Tibial nerve (tissue), 4 donors: ENCODE measurements around the gene SPAG17. TPM values are rescaled to one million over a fixed set of nuclear protein-coding genes. Genes with fewer than 3 reads are reported as not detected.

Experiments used
- DNase-seq, 2 donors: peaks; one replicate each; pipeline ENCODE4 v3.0.0-alpha.2; 2019; ENCODE audit warnings: low spot score in 2 of 2
- H3K27ac ChIP-seq, 4 donors: fragments of 200-600 bp; sonication (generic) in 3 of 4; one replicate each; pipeline ENCODE4 v1.5.1; 2017 to 2019; ENCODE audit warnings: mild to moderate bottlenecking in 1 of 4
- H3K27me3 ChIP-seq, 2 donors: fragments of 200-600 bp; sonication (generic) in 1 of 2; one replicate each; pipeline versions ENCODE4 v1.5.1 to v1.6.0; 2017 to 2019
- H3K36me3 ChIP-seq, 3 donors: fragments of 200-600 bp; sonication (generic); one replicate each; pipeline ENCODE4 v1.5.1; 2018 to 2019
- H3K4me1 ChIP-seq, 4 donors: fragments of 200-600 bp; sonication (generic) in 3 of 4; one replicate each; pipeline ENCODE4 v1.5.1; 2017 to 2019
- H3K4me3 ChIP-seq, 4 donors: fragments of 200-600 bp; sonication (generic) in 3 of 4; one replicate each; pipeline ENCODE4 v1.5.1; 2017 to 2019; ENCODE audit warnings: mild to moderate bottlenecking in 1 of 4, moderate library complexity in 1 of 4
- H3K9me3 ChIP-seq, 4 donors: fragments of 200-600 bp; sonication (generic) in 3 of 4; one replicate each; pipeline ENCODE4 v1.5.1; 2017 to 2019
- EP300 ChIP-seq, 2 donors: sonication (generic); formaldehyde crosslinking; IDR thresholded peaks; one replicate each; pipeline ENCODE4 v1.6.1; 2017; ENCODE audit warnings: antibody characterized with exemption in 2 of 2, mild to moderate bottlenecking in 1 of 2
- POLR2A ChIP-seq, 2 donors: fragments of 450-650 bp; IDR thresholded peaks; one replicate each; pipeline ENCODE4 v1.6.1; 2017; ENCODE audit warnings: antibody characterized with exemption in 2 of 2, mild to moderate bottlenecking in 2 of 2, moderate library complexity in 2 of 2
- WGBS, 2 donors: methylation state at CpG; one replicate each; pipeline ENCODE4 v1.1.5; 2018; 5-methylcytosine and 5-hydroxymethylcytosine counted together
- total RNA-seq, 4 donors: library from RNA; depleted of rRNA; stranded (reverse); fragments of >200 nt; gene quantifications; one replicate each; pipeline ENCODE4 v1.1.0, GENCODE V29; 2016
- TF ChIP-seq, protein P1 (sequence below), 5 experiments: fragments of 200-600 bp in 3 of 5; fragments of 450-650 bp in 2 of 5; sonication (generic) in 3 of 5; IDR thresholded peaks; one replicate each; pipeline ENCODE4 v1.5.1; 2016 to 2019; ENCODE audit warnings: antibody characterized with exemption in 5 of 5, mild to moderate bottlenecking in 3 of 5, moderate library complexity in 2 of 5

SPAG17 gene
- total RNA-seq, 4 donors from 2014 or later = under 0.01 to 4.2 (median 1.2) TPM

DNA sequence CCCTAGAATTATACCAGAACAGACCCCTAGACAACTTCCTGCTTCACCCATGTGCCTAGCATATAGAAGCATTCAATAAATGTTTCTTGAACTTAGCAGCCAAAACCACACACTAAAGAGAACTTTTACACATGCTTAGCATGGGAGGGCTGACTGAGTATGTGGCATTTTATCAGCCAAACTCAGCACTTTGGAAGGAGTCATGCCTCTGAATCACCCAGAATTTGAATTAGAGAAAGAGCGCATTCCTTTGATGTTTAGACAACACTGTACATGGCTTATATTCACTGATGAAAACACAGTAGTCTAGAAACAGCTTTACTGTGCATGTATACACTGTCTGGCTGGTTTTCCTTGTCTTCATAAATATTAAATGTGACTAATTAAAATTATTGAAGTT is 26.1 kb downstream of the SPAG17 start:
- WGBS, 2 donors = 45 to 68% methylated on average over 1 of the region's 1 CpG
- Histone ChIP-seq H3K27me3 (no peaks in the 10 kb centered on the region), H3K4me3 (no peak overlapping the region), H3K36me3 (no peaks in the 10 kb centered on the region), H3K27ac (no peak overlapping the region), H3K4me1 (peaks cover 0 to 10% (median 0%) of the 10 kb centered on the region in 4 donors), H3K9me3 (no peaks in the 10 kb centered on the region)
- no peak for DNase-seq
- TF ChIP-seq EP300 (IDR thresholded peaks at IDR 0.05) (no peak), POLR2A (IDR thresholded peaks at IDR 0.05) (no peak)
- TF ChIP-seq, protein P1, sequence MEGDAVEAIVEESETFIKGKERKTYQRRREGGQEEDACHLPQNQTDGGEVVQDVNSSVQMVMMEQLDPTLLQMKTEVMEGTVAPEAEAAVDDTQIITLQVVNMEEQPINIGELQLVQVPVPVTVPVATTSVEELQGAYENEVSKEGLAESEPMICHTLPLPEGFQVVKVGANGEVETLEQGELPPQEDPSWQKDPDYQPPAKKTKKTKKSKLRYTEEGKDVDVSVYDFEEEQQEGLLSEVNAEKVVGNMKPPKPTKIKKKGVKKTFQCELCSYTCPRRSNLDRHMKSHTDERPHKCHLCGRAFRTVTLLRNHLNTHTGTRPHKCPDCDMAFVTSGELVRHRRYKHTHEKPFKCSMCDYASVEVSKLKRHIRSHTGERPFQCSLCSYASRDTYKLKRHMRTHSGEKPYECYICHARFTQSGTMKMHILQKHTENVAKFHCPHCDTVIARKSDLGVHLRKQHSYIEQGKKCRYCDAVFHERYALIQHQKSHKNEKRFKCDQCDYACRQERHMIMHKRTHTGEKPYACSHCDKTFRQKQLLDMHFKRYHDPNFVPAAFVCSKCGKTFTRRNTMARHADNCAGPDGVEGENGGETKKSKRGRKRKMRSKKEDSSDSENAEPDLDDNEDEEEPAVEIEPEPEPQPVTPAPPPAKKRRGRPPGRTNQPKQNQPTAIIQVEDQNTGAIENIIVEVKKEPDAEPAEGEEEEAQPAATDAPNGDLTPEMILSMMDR (IDR thresholded peaks at IDR 0.05) = no peak

DNA sequence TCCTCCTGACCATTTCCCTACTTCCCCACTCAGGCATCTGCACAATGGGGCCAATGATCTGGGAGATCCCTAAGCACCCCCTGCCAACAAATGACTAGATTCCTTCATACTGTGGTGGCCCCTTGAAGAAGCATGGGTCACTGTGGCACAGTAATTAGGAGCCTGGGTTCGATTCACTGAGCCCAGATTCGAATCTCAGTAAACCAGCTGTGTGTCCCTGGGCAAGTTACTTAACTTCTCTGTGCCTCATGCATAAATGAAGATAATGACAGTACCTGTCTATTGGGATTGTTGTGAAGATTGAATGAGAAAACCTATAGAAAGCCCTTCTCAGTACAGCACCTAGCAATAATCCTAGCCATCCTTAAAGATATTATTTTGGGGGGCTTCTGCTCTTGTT is 27.5 kb downstream of the SPAG17 start:
- 80 to 89% methylated on average over 2 of the region's 2 CpGs for WGBS, 2 donors
- H3K4me3 ChIP-seq = no peak overlapping the region
- H3K27ac ChIP-seq = no peak overlapping the region
- no peak for TF ChIP-seq POLR2A (IDR thresholded peaks at IDR 0.05)
- TF ChIP-seq EP300 (IDR thresholded peaks at IDR 0.05) = no peak
- TF ChIP-seq, protein P1 (IDR thresholded peaks at IDR 0.05) = no peak
- DNase-seq = no peak
- no peaks in the 10 kb centered on the region for H3K9me3 ChIP-seq
- no peaks in the 10 kb centered on the region for H3K36me3 ChIP-seq
- H3K27me3 ChIP-seq = no peaks in the 10 kb centered on the region
- H3K4me1 ChIP-seq = peaks cover 0 to 10% (median 0%) of the 10 kb centered on the region in 4 donors

DNA sequence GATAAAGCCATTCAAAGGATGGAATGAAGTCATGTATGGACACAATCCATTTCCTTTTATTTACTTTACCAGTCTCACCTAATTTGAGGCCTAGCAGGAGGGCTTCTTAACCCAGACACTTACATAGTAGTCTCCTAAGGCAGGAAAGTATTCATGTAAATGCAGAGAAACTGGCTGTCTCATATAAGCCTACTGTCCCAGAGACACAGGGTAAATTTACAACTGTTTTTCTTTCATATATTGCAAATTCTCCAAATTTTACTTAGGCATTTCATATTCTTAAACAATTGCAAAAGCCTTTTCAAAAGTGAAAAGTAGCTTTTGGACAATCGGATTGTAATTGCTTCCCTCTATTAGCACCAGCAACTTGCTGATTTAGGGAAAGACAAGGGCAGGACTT is 29.9 kb downstream of the SPAG17 start:
- TF ChIP-seq EP300 (IDR thresholded peaks at IDR 0.05) (no peak), POLR2A (IDR thresholded peaks at IDR 0.05) (no peak)
- TF ChIP-seq, protein P1 (IDR thresholded peaks at IDR 0.05) = no peak
- H3K27me3 ChIP-seq = no peaks in the 10 kb centered on the region
- no peak for DNase-seq
- H3K9me3 ChIP-seq = no peaks in the 10 kb centered on the region
- no peaks in the 10 kb centered on the region for H3K36me3 ChIP-seq
- H3K4me3 ChIP-seq = no peak overlapping the region
- 74 to 86% methylated on average over 1 of the region's 1 CpG for WGBS, 2 donors
- H3K4me1 ChIP-seq = peaks cover 0 to 10% (median 0%) of the 10 kb centered on the region in 4 donors
- H3K27ac ChIP-seq = no peak overlapping the region

DNA sequence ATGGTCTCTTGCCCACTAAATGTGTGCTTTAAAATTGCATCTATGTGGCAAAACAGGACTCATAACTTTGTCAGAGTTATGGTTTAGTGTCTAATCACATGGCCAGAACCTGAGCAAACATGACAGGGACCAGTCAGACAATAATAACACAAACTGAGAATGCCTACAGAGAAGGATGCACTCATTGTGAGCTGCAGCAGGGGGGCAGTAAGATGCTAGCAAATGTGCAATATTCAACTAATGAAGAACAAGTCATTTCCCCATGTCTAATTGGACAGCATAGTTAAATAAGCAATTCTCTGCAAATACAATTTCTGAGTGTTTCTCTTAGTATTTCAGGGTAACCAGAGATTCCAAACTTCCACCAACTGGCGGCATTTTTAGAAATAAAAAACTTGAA is 30.8 kb downstream of the SPAG17 start:
- TF ChIP-seq EP300 (IDR thresholded peaks at IDR 0.05) = no peak
- TF ChIP-seq, protein P1 (IDR thresholded peaks at IDR 0.05) = peak in 4 of 5 experiments; percentile 12 to 30 (median 16)
- Histone ChIP-seq H3K4me1 (peaks cover 0 to 5% (median 0%) of the 10 kb centered on the region in 4 donors), H3K4me3 (no peak overlapping the region), H3K27ac (no peak overlapping the region), H3K9me3 (no peaks in the 10 kb centered on the region), H3K36me3 (no peaks in the 10 kb centered on the region), H3K27me3 (no peaks in the 10 kb centered on the region)
- DNase-seq = no peak
- WGBS, 2 donors = 88 to 91% methylated on average over 1 of the region's 1 CpG

DNA sequence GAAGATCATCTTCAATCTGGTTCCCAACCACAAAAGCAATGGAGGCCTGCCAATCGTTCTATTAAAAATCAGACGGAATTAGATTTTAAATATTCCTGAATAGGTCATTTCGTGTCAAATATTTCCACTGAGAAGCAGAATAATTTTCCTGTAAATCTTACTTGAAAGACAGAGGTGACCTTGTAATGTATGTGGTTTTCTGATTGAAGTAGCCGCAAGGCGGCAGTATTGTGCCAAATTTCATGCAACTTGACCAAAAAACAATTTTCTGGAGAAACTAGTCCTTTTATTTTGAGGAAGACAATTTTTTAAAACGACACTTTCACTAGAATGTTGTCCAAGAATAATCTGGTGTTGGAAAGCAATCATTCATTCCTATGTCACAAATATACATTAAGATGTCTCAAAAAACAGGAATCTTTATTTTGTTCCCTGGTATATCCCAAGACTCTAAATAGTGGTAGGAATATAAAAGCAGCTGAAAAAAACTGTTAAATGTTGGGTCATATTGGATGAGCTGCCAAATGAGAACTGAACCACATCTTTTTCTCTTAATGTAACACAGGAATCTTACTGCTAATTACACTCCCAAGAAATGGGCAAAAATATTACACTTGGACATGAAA is 33.6 kb downstream of the SPAG17 start:
- no peaks in the 10 kb centered on the region for H3K9me3 ChIP-seq
- 0 to 1% methylated on average over 6 of the region's 6 CpGs for WGBS, 2 donors
- peak; percentile 49 to 78 for DNase-seq

More for the DNA sequence above, 33.6 kb downstream of the SPAG17 start:
- Histone ChIP-seq H3K36me3 (no peaks in the 10 kb centered on the region), H3K27me3 (no peaks in the 10 kb centered on the region), H3K27ac (no peak overlapping the region), H3K4me3 (no peak overlapping the region), H3K4me1 (no peaks in the 10 kb centered on the region)
- no peak for TF ChIP-seq POLR2A (IDR thresholded peaks at IDR 0.05)
- TF ChIP-seq, protein P1 (IDR thresholded peaks at IDR 0.05) = peak; percentile 51 to 75 (median 65)
